Epithelial cell of proximal tubule (primary cell): ENCODE measurements around the gene PDZRN4. TPM values are rescaled to one million over a fixed set of nuclear protein-coding genes. Genes with fewer than 3 reads are reported as not detected.

ENCODE experiments used
- DNase-seq: peaks from one replicate; pipeline ENCODE4 v3.0.0-alpha.2; 2011; ENCODE audit warnings: low read depth
- H3K4me3 ChIP-seq: 2 replicates; pipeline ENCODE4 v1.5.1; 2011; ENCODE audit warnings: low read depth, mild to moderate bottlenecking, low read length
- CTCF ChIP-seq: conservative IDR thresholded peaks from 2 replicates; pipeline ENCODE4 v1.5.1; 2012; ENCODE audit warnings: low read depth, mild to moderate bottlenecking, low read length
- total RNA-seq: library from RNA; depleted of rRNA; stranded (reverse); fragments of >200 nt; gene quantifications from 2 replicates; pipeline ENCODE4 v1.2.3, GENCODE V29; 2015

The PDZRN4 gene
- total RNA-seq, 1 donor from 2014 or later = not detected

- no peak for TF ChIP-seq CTCF
- no peak overlapping the region for H3K4me3 ChIP-seq
- DNase-seq = no peak
These were observed 327.8 kb downstream of the PDZRN4 start for GRCh38 chr12:41515953-41516352.

- H3K4me3 ChIP-seq = no peak overlapping the region
- no peak for TF ChIP-seq CTCF
- DNase-seq = no peak
These were observed 332.7 kb downstream of the PDZRN4 start for GRCh38 chr12:41520869-41521268.

DNA sequence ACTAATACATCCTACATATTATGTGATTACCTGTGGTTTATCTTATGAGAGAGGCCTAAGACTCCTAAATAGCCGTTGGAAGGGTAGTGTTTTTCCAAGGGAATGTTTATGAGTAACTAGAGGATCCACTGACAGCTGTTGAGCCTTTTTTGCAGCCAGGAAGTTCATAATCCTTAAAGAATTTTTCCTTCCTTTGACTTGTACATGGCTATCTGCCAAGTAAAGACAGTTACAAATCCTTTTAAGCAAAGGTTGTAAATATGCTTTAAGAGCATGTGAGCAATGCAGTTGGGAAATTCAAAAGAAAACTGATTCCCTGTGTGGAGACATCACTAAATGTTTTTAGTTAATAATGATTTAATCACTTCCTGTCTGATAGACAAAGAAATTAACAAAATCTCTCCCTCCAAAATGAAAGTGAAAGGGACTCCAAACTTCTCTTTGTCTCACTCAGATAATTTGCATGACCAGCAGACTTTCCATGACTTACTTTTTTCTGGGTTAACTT is 333.8 kb downstream of the PDZRN4 start:
- H3K4me3 ChIP-seq = peak overlapping the region; percentile 29
- peak; percentile 73 for DNase-seq
- no peak for TF ChIP-seq CTCF

DNA sequence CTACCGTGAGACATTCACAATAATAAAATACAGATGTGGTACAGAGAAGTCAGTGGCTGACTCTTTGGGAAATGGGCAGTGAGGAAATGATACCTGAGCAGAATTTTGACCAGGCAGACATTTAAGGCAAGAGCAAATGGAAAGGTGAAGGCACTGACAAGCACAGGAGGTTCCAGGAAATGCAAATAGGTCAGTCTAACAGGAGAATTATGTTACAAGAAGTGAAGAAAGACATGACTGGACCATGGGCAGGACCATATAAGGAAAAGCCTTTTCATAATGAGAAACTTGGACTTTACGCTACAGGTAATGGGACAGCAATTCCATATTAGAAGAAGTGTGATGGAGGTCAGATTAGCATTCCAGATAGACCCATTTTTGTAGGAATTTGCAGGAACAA is 338.9 kb downstream of the PDZRN4 start:
- H3K4me3 ChIP-seq = no peak overlapping the region
- no peak for DNase-seq
- no peak for TF ChIP-seq CTCF

GRCh38 chr12:41527534-41528116 is 339.5 kb downstream of the PDZRN4 start:
- no peak overlapping the region for H3K4me3 ChIP-seq
- TF ChIP-seq CTCF = no peak
- DNase-seq = no peak

DNA sequence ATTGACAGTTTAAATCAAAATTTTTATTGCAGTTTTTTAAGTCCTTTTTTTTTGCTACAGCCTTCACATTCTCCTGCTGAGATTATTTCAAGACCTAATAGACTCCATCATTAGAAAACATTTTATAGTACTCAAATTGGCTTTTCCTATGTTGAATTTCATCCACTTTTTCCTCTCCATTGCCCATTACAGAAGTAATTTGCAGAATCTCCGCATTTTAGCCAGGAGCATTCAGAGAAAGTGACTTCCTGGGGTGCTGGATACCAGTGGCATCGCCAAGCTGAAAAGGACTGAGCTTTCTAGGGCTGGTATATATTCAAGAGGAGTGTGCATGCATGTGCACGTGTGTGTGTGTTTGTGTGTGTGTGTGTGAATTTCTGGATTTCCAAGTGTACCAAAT is 340.8 kb downstream of the PDZRN4 start:
- DNase-seq = no peak
- H3K4me3 ChIP-seq = no peak overlapping the region
- TF ChIP-seq CTCF = no peak

GRCh38 chr12:41530441-41530840 is 342.3 kb downstream of the PDZRN4 start:
- DNase-seq = no peak
- H3K4me3 ChIP-seq = no peak overlapping the region
- TF ChIP-seq CTCF = no peak
